ENCODE measurements around the gene MFSD11. TPM values are rescaled to one million over a fixed set of nuclear protein-coding genes. Genes with fewer than 3 reads are reported as not detected.
"Not testable (repeated sequence)": the region's sequence is repeated elsewhere in the genome, so short reads cannot be mapped to it uniquely, and the experiment has no call there.

Gene MFSD11
- total RNA-seq, 2 donors from 2014 or later, result 26.7 to 44.3 TPM

GRCh38 chr17:76740329-76741118, 2.6 kb downstream of the MFSD11 start:
- no peak for DNase-seq (ENCODE audit: low spot score)
- Histone ChIP-seq H3K27ac (no peak overlapping the region), H3K27me3 (replicated peaks; ENCODE audit: insufficient read depth) (no peaks in the 10 kb centered on the region), H3K4me3 (no peak overlapping the region), H3K9me3 (no peaks in the 10 kb centered on the region), H3K4me1 (replicated peaks) (peaks cover 4% of the 10 kb centered on the region), H3K36me3 (no peaks in the 10 kb centered on the region)
- intact Hi-C loops (cut with DNase I), result no loop called here
- TF ChIP-seq POLR2A (IDR thresholded peaks at IDR 0.05), result no peak
- TF ChIP-seq CTCF (IDR thresholded peaks at IDR 0.05), result no peak
- TF ChIP-seq POLR2AphosphoS5 (IDR thresholded peaks at IDR 0.05), result no peak
- 56% methylated on average over 5 of the region's 5 CpGs for WGBS

GRCh38 chr17:76742958-76743357, 5.0 kb downstream of the MFSD11 start:
- Histone ChIP-seq H3K27me3 (replicated peaks; ENCODE audit: insufficient read depth) (no peaks in the 10 kb centered on the region), H3K27ac (no peak overlapping the region), H3K4me3 (no peak overlapping the region), H3K9me3 (no peaks in the 10 kb centered on the region), H3K4me1 (replicated peaks) (peaks cover 4% of the 10 kb centered on the region), H3K36me3 (no peaks in the 10 kb centered on the region)
- intact Hi-C loops (cut with DNase I), result no loop called here
- DNase-seq (ENCODE audit: low spot score), result no peak
- TF ChIP-seq CTCF (IDR thresholded peaks at IDR 0.05), result no peak
- TF ChIP-seq POLR2AphosphoS5 (IDR thresholded peaks at IDR 0.05), result no peak

GRCh38 chr17:76744747-76745146, 6.8 kb downstream of the MFSD11 start:
- 100% methylated on average over 2 of the region's 2 CpGs for whole genome bisulfite sequencing
- intact Hi-C loops (cut with DNase I), result no loop called here
- TF ChIP-seq POLR2AphosphoS5 (IDR thresholded peaks at IDR 0.05) (no peak), CTCF (IDR thresholded peaks at IDR 0.05) (no peak), POLR2A (IDR thresholded peaks at IDR 0.05) (no peak)
- Histone ChIP-seq H3K27me3 (replicated peaks; ENCODE audit: insufficient read depth) (no peaks in the 10 kb centered on the region), H3K4me1 (replicated peaks) (no peaks in the 10 kb centered on the region), H3K4me3 (no peak overlapping the region), H3K36me3 (no peaks in the 10 kb centered on the region), H3K9me3 (no peaks in the 10 kb centered on the region), H3K27ac (no peak overlapping the region)
- no peak for DNase-seq (ENCODE audit: low spot score)

- H3K36me3 ChIP-seq; intact Hi-C loops (cut with DNase I): not testable (repeated sequence)
Observed at GRCh38 chr17:76745785-76746184, 7.9 kb downstream of the MFSD11 start.

GRCh38 chr17:76747716-76748363, 9.9 kb downstream of the MFSD11 start:
- no peaks in the 10 kb centered on the region for H3K36me3 ChIP-seq
- H3K27ac ChIP-seq, result no peak overlapping the region
- intact Hi-C loops (cut with DNase I), result no loop called here
- WGBS, result 79% methylated on average over 9 of the region's 9 CpGs
- no peak for DNase-seq (ENCODE audit: low spot score)
- no peak overlapping the region for H3K4me3 ChIP-seq
- no peaks in the 10 kb centered on the region for H3K9me3 ChIP-seq
- H3K4me1 ChIP-seq (replicated peaks), result no peaks in the 10 kb centered on the region
- TF ChIP-seq POLR2AphosphoS5 (IDR thresholded peaks at IDR 0.05) (no peak), POLR2A (IDR thresholded peaks at IDR 0.05) (no peak), CTCF (IDR thresholded peaks at IDR 0.05) (no peak)
- H3K27me3 ChIP-seq (replicated peaks; ENCODE audit: insufficient read depth), result no peaks in the 10 kb centered on the region

More at GRCh38 chr17:76745785-76746184, 7.9 kb downstream of the MFSD11 start:
- WGBS, result 96% methylated on average over 6 of the region's 6 CpGs
- H3K27ac ChIP-seq; H3K4me3 ChIP-seq; H3K27me3 ChIP-seq (replicated peaks; ENCODE audit: insufficient read depth); H3K4me1 ChIP-seq (replicated peaks); DNase-seq (ENCODE audit: low spot score); H3K9me3 ChIP-seq: not testable (repeated sequence)
